Measurements from ENCODE around the gene ASPN. TPM values are rescaled to one million over a fixed set of nuclear protein-coding genes. Genes with fewer than 3 reads are reported as not detected.

ASPN gene
- total RNA-seq (2022; extraction: Qiagen RNA extraction; ENCODE audit: low read depth): not detected in 5 replicates

DNA sequence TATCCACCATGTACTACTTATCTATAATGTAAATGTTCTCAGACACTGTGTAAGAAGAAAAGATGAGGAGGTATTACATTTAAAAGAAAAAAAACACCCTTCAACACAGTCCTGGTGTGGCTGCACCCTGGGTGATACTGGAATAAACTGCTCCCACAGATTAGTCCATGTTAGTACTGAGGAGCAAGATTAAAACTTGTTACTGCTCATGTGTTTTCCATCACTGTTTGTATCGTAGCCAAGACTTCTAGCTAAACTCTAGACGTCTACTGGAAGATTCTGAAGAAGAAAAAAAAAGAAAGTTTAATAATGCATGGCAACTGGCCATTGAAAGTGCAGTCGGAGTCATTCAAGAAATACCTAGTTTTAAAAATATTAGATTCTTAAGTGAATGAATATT, at the start of gene ASPN:
Gene ASPN (minus strand): TSS at position 178 of the 400 bp plus-strand sequence.

DNA sequence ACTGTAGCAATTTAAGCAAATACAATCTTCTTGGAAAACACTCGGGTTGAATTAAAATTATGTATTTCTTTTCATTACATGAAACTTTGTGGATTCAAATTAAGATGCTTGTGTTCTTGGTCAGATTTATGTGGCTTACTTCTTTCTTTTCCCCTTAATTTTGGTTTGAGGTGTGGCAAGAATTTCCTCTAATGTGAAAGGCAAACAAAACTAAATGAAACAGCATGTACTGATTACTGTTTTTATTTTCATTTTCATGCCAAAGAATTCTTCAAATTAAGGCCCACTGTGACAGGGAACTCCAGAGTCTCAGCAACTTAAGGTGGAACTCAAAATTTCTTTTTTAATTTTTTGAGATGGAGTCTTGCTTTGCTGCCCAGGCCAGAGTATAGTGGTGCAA, 58.0 kb downstream of the ASPN start, which contains the start of gene OMD:
Gene OMD (minus strand): TSS at position 132 of the 400 bp plus-strand sequence. CDS start 6,913 bp downstream, outside the sequence.

Other genes with a start within 250 kb of the ASPN start
- 106 to 124 TPM (median 111 TPM) in 5 replicates for gene IARS1, start 188.8 kb downstream of the ASPN start, total RNA-seq (2022; extraction: Qiagen RNA extraction; ENCODE audit: low read depth)
- gene NOL8, start 157.2 kb downstream of the ASPN start, total RNA-seq (2022; extraction: Qiagen RNA extraction; ENCODE audit: low read depth): 30.3 to 36.3 TPM (median 33.2 TPM) in 5 replicates
- 5.3 to 9.9 TPM (median 6.8 TPM) in 5 replicates for gene CENPP, start 156.6 kb downstream of the ASPN start, total RNA-seq (2022; extraction: Qiagen RNA extraction; ENCODE audit: low read depth)
- not detected in 5 replicates for gene OGN, start 77.9 kb downstream of the ASPN start, total RNA-seq (2022; extraction: Qiagen RNA extraction; ENCODE audit: low read depth)
- gene OMD, start 58.0 kb downstream of the ASPN start, total RNA-seq (2022; extraction: Qiagen RNA extraction; ENCODE audit: low read depth): not detected in 5 replicates
- 0.12 to 0.29 TPM (median 0.19 TPM) in 5 replicates for gene ECM2, start 53.5 kb upstream of the ASPN start, total RNA-seq (2022; extraction: Qiagen RNA extraction; ENCODE audit: low read depth)
- 14.0 to 16.0 TPM (median 15.7 TPM) in 5 replicates for gene IPPK, start 187.6 kb upstream of the ASPN start, total RNA-seq (2022; extraction: Qiagen RNA extraction; ENCODE audit: low read depth)